GM21515 (cell line): Measurements from ENCODE around the gene LSR.

Source experiments
- ATAC-seq: cut with Tn5 transposase; IDR thresholded peaks from one replicate; pipeline ENCODE4 v1.9.1; 2021; ENCODE audit not compliant: unreplicated experiment

LSR gene

GRCh38 chr19:35248310-35249145 lies at the start of gene LSR:
Gene LSR, plus strand, starts transcription at chr19:35249002. Its CDS starts 21 bp downstream, at chr19:35249023.
- ATAC-seq: peak; percentile 86

DNA sequence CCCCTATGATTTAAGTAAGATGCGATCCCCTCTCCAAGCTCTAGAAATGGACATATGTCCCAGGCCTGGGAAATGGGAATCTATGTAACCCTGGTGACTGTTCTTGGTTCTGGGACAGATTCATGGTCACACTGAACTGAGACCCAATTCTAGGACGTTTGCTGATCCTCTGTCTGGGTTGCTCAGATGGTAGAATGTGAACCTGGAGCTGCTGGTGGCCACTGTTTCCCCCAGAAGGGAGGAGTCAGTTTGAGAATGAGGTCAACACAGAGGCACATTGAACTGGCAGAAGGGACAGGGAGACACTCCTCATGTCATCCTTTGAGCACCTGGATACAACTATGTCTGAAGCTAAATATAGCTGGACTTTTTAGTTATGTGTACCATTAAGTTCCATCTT lies 49.3 kb upstream of the LSR start:
- ATAC-seq: no peak

- no peak for ATAC-seq
Measured at GRCh38 chr19:35202722-35203688, 45.8 kb upstream of the LSR start.

GRCh38 chr19:35204799-35205732 lies 43.7 kb upstream of the LSR start:
- peak; percentile 68 for ATAC-seq

- no peak for ATAC-seq
Measured at GRCh38 chr19:35205733-35206323, 43.0 kb upstream of the LSR start.

DNA sequence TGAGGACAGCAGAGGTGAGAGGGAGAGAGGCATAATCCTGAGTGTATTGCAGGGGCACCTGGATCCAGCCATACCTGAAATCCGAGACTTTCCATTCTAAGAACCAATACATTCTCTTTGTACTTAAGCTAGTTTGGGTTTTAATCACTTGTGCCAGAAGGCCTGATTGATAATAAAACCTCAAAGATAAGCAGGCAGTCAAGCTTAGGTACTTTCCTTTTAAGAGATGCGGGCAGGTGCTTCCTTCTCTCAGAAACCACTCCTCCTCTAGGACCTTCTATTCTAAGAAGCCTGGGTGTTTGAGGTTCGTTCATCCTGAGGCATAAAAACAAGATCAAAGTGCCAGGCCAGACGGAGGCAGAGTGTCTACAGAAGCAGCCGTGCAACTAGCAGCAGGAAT lies 42.4 kb upstream of the LSR start:
- no peak for ATAC-seq

GRCh38 chr19:35206855-35207254 lies 41.9 kb upstream of the LSR start:
- ATAC-seq: no peak

GRCh38 chr19:35207391-35207871 lies 41.4 kb upstream of the LSR start:
- no peak for ATAC-seq

DNA sequence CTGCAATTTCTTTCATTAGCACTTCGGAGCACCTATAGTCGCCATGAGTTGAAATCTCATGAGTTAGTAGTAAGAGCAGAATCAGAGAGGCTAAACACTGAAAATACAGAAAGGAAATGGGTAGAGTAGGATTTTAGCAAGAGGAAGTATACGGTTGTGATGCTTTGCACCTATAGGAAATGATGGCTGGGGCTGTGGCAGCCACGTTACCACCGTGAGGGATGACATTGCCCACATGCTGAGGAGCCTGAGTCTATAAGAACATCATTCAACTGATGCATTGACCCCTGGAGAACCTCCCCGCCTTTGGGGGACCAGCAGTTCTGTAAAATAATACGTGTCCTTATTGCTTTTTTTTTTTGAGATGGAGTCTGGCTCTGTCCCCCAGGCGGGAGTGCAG lies 40.7 kb upstream of the LSR start:
- ATAC-seq: no peak

DNA sequence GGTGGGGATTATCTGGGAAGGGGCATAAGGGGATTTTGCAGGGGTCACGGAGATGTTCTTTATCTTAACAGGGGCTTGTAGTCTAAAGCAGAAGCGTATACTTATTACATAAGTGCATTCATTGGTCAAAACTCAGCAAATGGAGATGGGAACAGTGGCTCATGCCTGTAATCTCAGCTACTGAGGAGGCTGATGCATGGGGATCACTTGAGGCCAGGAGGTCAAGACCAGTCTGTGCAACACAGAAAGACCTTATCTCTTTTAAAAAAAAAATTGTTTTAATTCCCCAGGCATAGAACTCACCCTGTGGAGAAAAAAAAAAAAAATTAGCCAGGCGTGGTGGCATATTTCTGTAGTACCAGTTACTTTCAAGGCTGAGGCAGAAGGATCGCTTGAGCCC lies 39.2 kb upstream of the LSR start:
- ATAC-seq: no peak

DNA sequence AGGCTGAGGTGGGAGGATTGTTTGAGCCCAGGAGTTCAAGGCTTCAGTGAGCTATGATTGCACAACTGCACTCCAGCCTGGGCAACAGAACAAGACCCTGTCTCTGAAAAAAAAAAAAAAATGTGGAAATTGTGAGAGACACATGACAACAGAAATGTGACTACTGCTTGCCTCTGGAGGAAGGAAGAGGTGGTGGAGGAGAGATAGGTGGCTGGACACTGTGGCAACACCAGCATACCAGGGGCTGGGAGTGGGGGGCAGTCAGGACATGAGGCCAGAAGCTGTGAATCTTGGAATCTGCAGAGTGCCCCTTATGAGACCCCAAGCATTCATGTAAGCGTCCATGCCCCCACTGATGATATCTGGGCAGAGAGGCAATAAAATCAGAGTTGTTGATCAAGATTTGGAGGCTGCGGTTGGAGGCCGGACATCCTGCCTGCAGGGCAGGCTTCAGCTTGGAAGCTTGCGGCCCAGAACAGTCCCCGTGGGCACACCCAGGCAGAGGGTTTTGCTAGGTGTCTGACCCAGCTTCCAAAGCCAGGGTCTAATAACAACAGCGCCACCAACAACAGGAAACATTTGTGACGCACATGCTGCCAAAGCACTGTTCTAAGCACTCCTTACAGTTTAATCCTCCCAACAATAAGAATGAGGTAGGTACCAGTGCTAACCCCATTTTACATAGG lies 37.1 kb upstream of the LSR start:
- ATAC-seq: no peak

- no peak for ATAC-seq
Measured at GRCh38 chr19:35212241-35212640, 36.6 kb upstream of the LSR start.

DNA sequence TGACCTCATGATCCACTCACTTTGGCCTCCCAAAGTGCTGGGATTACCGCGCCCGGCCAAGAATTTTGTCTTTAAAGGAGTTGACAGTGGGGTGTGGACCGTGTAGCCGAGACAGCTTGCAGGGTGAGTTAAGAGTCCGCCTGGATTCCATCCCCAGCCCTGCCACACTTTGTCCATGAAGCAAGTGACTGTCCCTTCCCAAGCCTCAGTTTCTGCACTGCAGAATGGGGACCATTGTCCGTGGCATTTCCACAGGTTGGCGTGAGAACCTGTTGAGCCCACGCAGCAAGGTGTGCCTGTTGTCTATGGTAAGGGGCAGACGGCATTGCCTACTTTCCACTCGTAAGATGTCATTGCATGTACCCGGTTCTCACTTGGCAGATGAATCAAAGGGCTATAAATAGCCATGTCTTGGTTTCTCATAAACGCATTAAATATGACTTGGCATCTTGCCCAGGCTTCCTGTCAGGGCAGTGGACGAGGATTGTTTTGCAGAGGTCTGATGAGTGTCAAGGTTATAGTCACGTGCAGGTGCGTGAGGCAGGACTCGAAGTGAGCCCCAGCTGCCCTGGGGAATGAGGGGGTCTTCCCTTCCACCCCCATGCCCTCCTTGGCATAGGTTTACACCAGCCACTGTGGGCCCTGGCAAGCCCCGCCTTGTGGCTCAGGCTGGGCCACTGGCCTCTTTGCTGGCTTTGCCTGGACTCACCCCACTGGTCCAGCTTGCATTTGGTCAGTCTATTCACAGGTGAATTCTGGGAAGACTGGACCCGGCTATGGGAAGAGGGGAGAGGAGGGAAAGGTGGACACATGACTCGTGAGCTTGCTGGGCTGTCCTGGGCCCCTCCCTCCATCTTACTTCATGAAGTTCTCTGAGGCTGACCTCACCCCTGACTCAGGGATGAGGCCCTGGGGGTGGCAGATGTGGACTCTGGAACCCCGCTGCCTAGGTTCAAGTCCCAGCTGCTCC lies 34.9 kb upstream of the LSR start:
- ATAC-seq: no peak

DNA sequence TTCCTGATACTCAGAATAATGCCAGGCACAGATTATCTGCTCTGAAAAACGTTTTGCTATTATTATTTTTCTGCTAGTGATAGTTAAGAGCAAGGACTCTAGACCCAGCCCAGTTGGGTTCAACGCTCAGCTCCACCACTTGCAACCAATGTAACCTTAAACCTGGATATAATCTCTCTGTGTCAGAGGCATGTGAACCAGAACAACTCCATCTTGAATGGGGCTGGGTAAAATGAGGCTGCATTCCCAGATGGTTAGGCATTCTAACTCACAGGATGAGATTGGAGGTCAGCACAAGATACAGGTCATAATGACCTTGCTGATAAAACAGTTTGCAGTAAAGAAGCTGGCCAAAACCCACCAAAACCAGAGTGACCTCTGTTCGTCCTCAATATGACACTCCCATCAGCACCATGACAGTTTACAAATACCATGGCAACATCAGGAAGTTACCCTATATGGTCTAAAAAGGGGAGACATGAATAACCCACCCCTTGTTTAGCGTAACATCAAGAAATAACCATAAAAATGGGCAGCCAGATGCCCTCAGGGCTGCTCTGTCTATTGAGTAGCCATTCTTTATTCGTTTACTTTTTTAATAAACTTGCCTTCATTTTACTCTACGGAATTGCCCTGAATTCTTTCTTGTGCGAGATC lies 33.9 kb upstream of the LSR start:
- ATAC-seq: no peak

GRCh38 chr19:35216016-35216832 lies 32.6 kb upstream of the LSR start:
- no peak for ATAC-seq

- ATAC-seq: no peak
Measured at GRCh38 chr19:35216833-35217648, 31.8 kb upstream of the LSR start.
